LNCAP (cell line): Measurements from ENCODE around the gene RXRA.

ENCODE experiments used
- CTCF ChIP-seq: fragments of 450-650 bp; IDR thresholded peaks from 2 replicates; pipeline ENCODE4 v1.5.1; 2017; ENCODE audit warnings: mild to moderate bottlenecking

RXRA gene

GRCh38 chr9:134331186-134332025, 5.2 kb downstream of the RXRA start:
- no peak for TF ChIP-seq CTCF

GRCh38 chr9:134332266-134332665, 6.0 kb downstream of the RXRA start:
- TF ChIP-seq CTCF: no peak

- TF ChIP-seq CTCF: no peak
Measured at GRCh38 chr9:134332841-134333233, 6.6 kb downstream of the RXRA start.

- no peak for TF ChIP-seq CTCF
Measured at GRCh38 chr9:134333234-134333873, 7.1 kb downstream of the RXRA start.

- no peak for TF ChIP-seq CTCF
Measured at GRCh38 chr9:134333874-134334581, 7.8 kb downstream of the RXRA start.

- no peak for TF ChIP-seq CTCF
Measured at GRCh38 chr9:134335061-134335460, 8.8 kb downstream of the RXRA start.

- TF ChIP-seq CTCF: no peak
Measured at GRCh38 chr9:134335486-134336220, 9.4 kb downstream of the RXRA start.
